GM21576 (cell line): ENCODE data around the gene AFF3.
"Not testable (repeated sequence)": the region's sequence is repeated elsewhere in the genome, so short reads cannot be mapped to it uniquely, and the experiment has no call there.

Source experiments
- ATAC-seq: cut with Tn5 transposase; IDR thresholded peaks from one replicate; pipeline ENCODE4 v1.9.1; 2021; ENCODE audit warnings: mild to moderate bottlenecking, moderate library complexity; ENCODE audit not compliant: unreplicated experiment

Gene AFF3

GRCh38 chr2:100107906-100108647 lies 34.3 kb downstream of the AFF3 start:
- no peak for ATAC-seq

- ATAC-seq, result no peak
Observed at GRCh38 chr2:100107440-100107839, 35.0 kb downstream of the AFF3 start.

- ATAC-seq, result no peak
Observed at GRCh38 chr2:100106460-100106859, 35.9 kb downstream of the AFF3 start.

- ATAC-seq, result no peak
Observed at GRCh38 chr2:100105678-100106054, 36.7 kb downstream of the AFF3 start.

- no peak for ATAC-seq
Observed at GRCh38 chr2:100104718-100105677, 37.4 kb downstream of the AFF3 start.

GRCh38 chr2:100104265-100104664 lies 38.1 kb downstream of the AFF3 start:
- not testable (repeated sequence) for ATAC-seq

GRCh38 chr2:100103527-100104252 lies 38.7 kb downstream of the AFF3 start:
- not testable (repeated sequence) for ATAC-seq

- ATAC-seq, result not testable (repeated sequence)
Observed at GRCh38 chr2:100102466-100103180, 39.8 kb downstream of the AFF3 start.

GRCh38 chr2:100098855-100099254 lies 43.5 kb downstream of the AFF3 start:
- not testable (repeated sequence) for ATAC-seq

- ATAC-seq, result not testable (repeated sequence)
Observed at GRCh38 chr2:100097611-100098294, 44.6 kb downstream of the AFF3 start.

GRCh38 chr2:100095845-100096244 lies 46.5 kb downstream of the AFF3 start:
- not testable (repeated sequence) for ATAC-seq

- ATAC-seq, result not testable (repeated sequence)
Observed at GRCh38 chr2:100091807-100092206, 50.6 kb downstream of the AFF3 start.

- not testable (repeated sequence) for ATAC-seq
Observed at GRCh38 chr2:100085744-100086143, 56.6 kb downstream of the AFF3 start.

GRCh38 chr2:100083421-100084216 lies 58.8 kb downstream of the AFF3 start:
- ATAC-seq, result not testable (repeated sequence)

- ATAC-seq, result not testable (repeated sequence)
Observed at GRCh38 chr2:100082302-100082978, 60.0 kb downstream of the AFF3 start.

- no peak for ATAC-seq
Observed at GRCh38 chr2:100077935-100078334, 64.5 kb downstream of the AFF3 start.

GRCh38 chr2:100077456-100077855 lies 64.9 kb downstream of the AFF3 start:
- ATAC-seq, result no peak

- no peak for ATAC-seq
Observed at GRCh38 chr2:100075532-100075931, 66.9 kb downstream of the AFF3 start.
